GM12873 (cell line): ENCODE measurements around the gene DOP1A.

ENCODE experiments used
- CTCF ChIP-seq: IDR thresholded peaks from 2 replicates; pipeline ENCODE4 v1.5.1; 2012; ENCODE audit warnings: low read depth, mild to moderate bottlenecking, moderate library complexity, low read length, control low read depth; ENCODE audit not compliant: insufficient read depth; ENCODE audit errors: missing control alignments

The DOP1A gene

GRCh38 chr6:83108378-83108777 is 40.9 kb downstream of the DOP1A start:
- TF ChIP-seq CTCF: no peak

- no peak for TF ChIP-seq CTCF
Measured at GRCh38 chr6:83113258-83113657, 45.8 kb downstream of the DOP1A start.

GRCh38 chr6:83114164-83114563 is 46.7 kb downstream of the DOP1A start:
- TF ChIP-seq CTCF: no peak

DNA sequence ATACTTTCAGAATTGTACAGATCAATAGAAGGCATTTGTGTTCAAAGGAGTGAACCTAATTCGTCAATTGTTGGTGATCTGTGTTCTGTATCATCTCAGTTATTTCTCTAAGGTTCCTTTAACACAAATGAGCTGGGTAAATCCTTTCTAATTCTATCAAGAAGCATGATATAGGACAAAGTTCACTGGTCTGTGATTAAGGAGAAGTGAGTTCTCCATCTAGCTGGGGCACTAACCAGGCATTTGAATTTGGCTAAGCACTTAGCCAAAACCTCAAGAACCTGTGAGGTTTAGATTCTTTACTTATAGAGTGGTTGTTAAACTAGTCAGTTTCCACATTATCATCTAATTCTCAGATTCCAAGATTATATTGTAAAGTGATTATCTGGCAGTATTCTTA is 50.3 kb downstream of the DOP1A start:
- TF ChIP-seq CTCF: no peak

GRCh38 chr6:83119742-83120300 is 52.4 kb downstream of the DOP1A start:
- TF ChIP-seq CTCF: no peak

DNA sequence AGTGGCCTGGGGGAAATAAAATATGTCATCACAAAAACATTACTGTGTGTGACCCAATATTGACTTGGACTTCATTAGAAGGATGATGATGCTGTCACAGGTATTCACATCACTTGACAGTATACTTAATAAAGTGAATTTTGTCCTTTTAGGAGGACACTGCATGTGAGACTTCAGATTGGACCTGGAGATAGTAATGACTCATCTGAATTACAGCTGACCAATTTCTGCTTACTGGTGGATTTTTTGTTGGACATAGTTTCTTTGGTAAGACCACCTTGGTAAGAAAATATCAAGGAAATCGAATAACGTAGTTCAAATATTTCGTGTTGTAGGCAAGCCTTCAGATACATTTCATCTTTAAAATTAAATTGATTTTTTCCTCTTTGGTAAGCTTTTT is 57.1 kb downstream of the DOP1A start:
- no peak for TF ChIP-seq CTCF

DNA sequence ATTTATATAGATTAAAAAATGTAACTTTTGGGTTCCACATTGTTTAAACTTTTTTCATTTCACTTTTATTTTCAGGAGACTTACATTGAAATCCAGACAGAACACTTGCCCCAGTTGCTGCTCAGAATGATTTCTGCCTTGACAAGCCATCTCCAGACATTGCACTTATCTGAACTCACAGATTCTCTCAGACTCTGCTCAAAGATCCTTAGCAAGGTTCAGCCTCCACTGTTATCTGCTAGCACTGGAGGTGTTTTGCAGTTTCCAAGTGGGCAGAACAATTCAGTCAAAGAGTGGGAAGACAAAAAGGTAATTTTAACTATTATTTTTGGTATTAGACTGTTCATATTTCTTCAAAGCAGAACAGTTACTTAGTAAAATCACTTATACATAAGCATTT is 58.0 kb downstream of the DOP1A start:
- TF ChIP-seq CTCF: no peak
